CD4-positive, alpha-beta T cell treated with Interleukin-21 for 1 hour (primary cell): Measurements from ENCODE around the gene PCDHGA4.
"Not testable (repeated sequence)": the region's sequence is repeated elsewhere in the genome, so short reads cannot be mapped to it uniquely, and the experiment has no call there.

Experiments
- DNase-seq: peaks from one replicate; pipeline ENCODE4 v3.0.0-alpha.2; 2020

The PCDHGA4 gene

GRCh38 chr5:141354900-141355469, at the start of gene PCDHGA4:
Gene PCDHGA4 (plus strand): TSS chr5:141355021. CDS start chr5:141355108, 87 bp downstream.
- DNase-seq = peak; percentile 24

GRCh38 chr5:141306630-141307029, 48.2 kb upstream of the PCDHGA4 start:
- no peak for DNase-seq

- no peak for DNase-seq
Observed at GRCh38 chr5:141313711-141314110, 41.1 kb upstream of the PCDHGA4 start.

- DNase-seq = not testable (repeated sequence)
Observed at GRCh38 chr5:141316963-141317362, 37.9 kb upstream of the PCDHGA4 start.

- DNase-seq = no peak
Observed at GRCh38 chr5:141319202-141319601, 35.6 kb upstream of the PCDHGA4 start.

GRCh38 chr5:141319699-141320098, 35.1 kb upstream of the PCDHGA4 start:
- DNase-seq = no peak

- DNase-seq = peak; percentile 94
Observed at GRCh38 chr5:141320225-141321169, 34.3 kb upstream of the PCDHGA4 start, which contains the start of gene TAF7. Gene TAF7 (minus strand): TSS chr5:141320784. CDS start chr5:141320044, 740 bp downstream.

GRCh38 chr5:141322261-141322660, 32.6 kb upstream of the PCDHGA4 start:
- no peak for DNase-seq

- peak; percentile 75 for DNase-seq
Observed at GRCh38 chr5:141326088-141326854, 28.6 kb upstream of the PCDHGA4 start.

- no peak for DNase-seq
Observed at GRCh38 chr5:141328231-141328630, 26.6 kb upstream of the PCDHGA4 start.

- DNase-seq = peak; percentile 37
Observed at GRCh38 chr5:141330299-141331080, 24.3 kb upstream of the PCDHGA4 start, which contains the start of gene PCDHGA1. Gene PCDHGA1 (plus strand): TSS chr5:141330514.

- not testable (repeated sequence) for DNase-seq
Observed at GRCh38 chr5:141332571-141332970, 22.2 kb upstream of the PCDHGA4 start.

GRCh38 chr5:141338538-141339306, 16.1 kb upstream of the PCDHGA4 start, which contains the start of gene PCDHGA2:
Gene PCDHGA2 (plus strand): TSS chr5:141338760.
- no peak for DNase-seq

GRCh38 chr5:141340781-141341354, 14.0 kb upstream of the PCDHGA4 start:
- DNase-seq = not testable (repeated sequence)

GRCh38 chr5:141342773-141343172, 12.0 kb upstream of the PCDHGA4 start:
- no peak for DNase-seq

GRCh38 chr5:141343242-141343952, 11.4 kb upstream of the PCDHGA4 start, which contains the start of gene PCDHGA3:
Gene PCDHGA3 (plus strand): TSS chr5:141343829. CDS start chr5:141344034, 205 bp downstream.
- peak; percentile 23 for DNase-seq

GRCh38 chr5:141343953-141344463, 10.8 kb upstream of the PCDHGA4 start:
- DNase-seq = no peak

GRCh38 chr5:141345327-141345726, 9.5 kb upstream of the PCDHGA4 start:
- no peak for DNase-seq

- not testable (repeated sequence) for DNase-seq
Observed at GRCh38 chr5:141346017-141346416, 8.8 kb upstream of the PCDHGA4 start.
